ENCODE measurements around the gene TNNT3.

TNNT3 gene

GRCh38 chr11:1983601-1983961, 64.1 kb downstream of the TNNT3 start:
- Histone ChIP-seq H3K9me3 (ENCODE audit: low read length) (no peaks in the 10 kb centered on the region), H3K27ac (ENCODE audit: low read depth, low read length) (no peak overlapping the region), H3K36me3 (ENCODE audit: insufficient read depth, low read length) (no peaks in the 10 kb centered on the region)

GRCh38 chr11:1987024-1987423, 67.5 kb downstream of the TNNT3 start:
- Histone ChIP-seq H3K36me3 (ENCODE audit: insufficient read depth, low read length) (no peaks in the 10 kb centered on the region), H3K9me3 (ENCODE audit: low read length) (no peaks in the 10 kb centered on the region), H3K9ac (ENCODE audit: low read length) (no peak overlapping the region), H3K4me3 (ENCODE audit: low read depth in 1 of 2, low read length in 2 of 2) (no peak overlapping the region), H3K27ac (ENCODE audit: low read depth, low read length) (no peak overlapping the region), H3K4me1 (ENCODE audit: insufficient read depth, low read length) (no peaks in the 10 kb centered on the region), H3K27me3 (ENCODE audit: control insufficient read depth in 1 of 2, insufficient read depth in 2 of 2, low read length in 2 of 2) (no peaks in the 10 kb centered on the region)

More at GRCh38 chr11:1983601-1983961, 64.1 kb downstream of the TNNT3 start:
- no peak overlapping the region for H3K4me3 ChIP-seq (ENCODE audit: low read depth in 1 of 2, low read length in 2 of 2)
- H3K9ac ChIP-seq (ENCODE audit: low read length), result no peak overlapping the region
- H3K27me3 ChIP-seq (ENCODE audit: control insufficient read depth in 1 of 2, insufficient read depth in 2 of 2, low read length in 2 of 2), result no peaks in the 10 kb centered on the region
- no peaks in the 10 kb centered on the region for H3K4me1 ChIP-seq (ENCODE audit: insufficient read depth, low read length)

GRCh38 chr11:1988174-1988573, 68.7 kb downstream of the TNNT3 start:
- no peaks in the 10 kb centered on the region for H3K4me1 ChIP-seq (ENCODE audit: insufficient read depth, low read length)
- no peak overlapping the region for H3K27ac ChIP-seq (ENCODE audit: low read depth, low read length)
- H3K36me3 ChIP-seq (ENCODE audit: insufficient read depth, low read length), result no peaks in the 10 kb centered on the region
- no peak overlapping the region for H3K9ac ChIP-seq (ENCODE audit: low read length)
- H3K9me3 ChIP-seq (ENCODE audit: low read length), result no peaks in the 10 kb centered on the region
- H3K27me3 ChIP-seq (ENCODE audit: control insufficient read depth in 1 of 2, insufficient read depth in 2 of 2, low read length in 2 of 2), result no peaks in the 10 kb centered on the region
- no peak overlapping the region for H3K4me3 ChIP-seq (ENCODE audit: low read depth in 1 of 2, low read length in 2 of 2)

Data from muscle layer of colon (tissue), 2 donors.